GM23338 (cell line): ENCODE results near the gene PUDP. TPM values are rescaled to one million over a fixed set of nuclear protein-coding genes. Genes with fewer than 3 reads are reported as not detected.
A peak's percentile ranks its signal among the peaks of the same experiment; 100 is the strongest.

ENCODE experiments used
- ATAC-seq: fragments of 200-7000 bp; cut with Tn5 transposase; 3 replicates; pipeline ENCODE4 v1.9.1; 2020
- DNase-seq: peaks from one replicate; pipeline ENCODE4 v3.0.0-alpha.2; 2015; ENCODE audit warnings: low spot score
- H2AFZ ChIP-seq: fragments of 200-600 bp; sonication (generic); 2 replicates; pipeline ENCODE4 v1.8.0; 2016; ENCODE audit warnings: antibody characterized with exemption, mild to moderate bottlenecking, moderate library complexity
- H3F3A ChIP-seq: fragments of 200-600 bp; sonication (generic); replicated peaks from 2 replicates; pipeline ENCODE4 v1.8.0; 2017; ENCODE audit warnings: antibody characterized with exemption, mixed run types, low read depth
- H3K27ac ChIP-seq: fragments of 200-600 bp; sonication (generic); 2 replicates; pipeline ENCODE4 v1.6.1; 2016; ENCODE audit warnings: low read depth
- H3K27me3 ChIP-seq: fragments of 200-600 bp; sonication (generic); 2 replicates; pipeline ENCODE4 v1.8.0; 2016; ENCODE audit warnings: mild to moderate bottlenecking, mixed run types, moderate library complexity; ENCODE audit not compliant: insufficient read depth
- H3K36me3 ChIP-seq: fragments of 200-600 bp; sonication (generic); 2 replicates; pipeline ENCODE4 v1.8.0; 2016; ENCODE audit warnings: mild to moderate bottlenecking; ENCODE audit not compliant: insufficient read depth
- H3K4me1 ChIP-seq: fragments of 200-600 bp; sonication (generic); 2 replicates; pipeline ENCODE4 v1.8.0; 2016; ENCODE audit warnings: mild to moderate bottlenecking, moderate library complexity; ENCODE audit not compliant: insufficient read depth
- H3K4me2 ChIP-seq: fragments of 200-600 bp; sonication (generic); 2 replicates; pipeline ENCODE4 v1.7.1; 2017; ENCODE audit warnings: mixed run types
- H3K4me3 ChIP-seq: fragments of 200-600 bp; sonication (generic); 2 replicates; pipeline ENCODE4 v1.6.1; 2016; ENCODE audit warnings: mixed run types
- H3K79me2 ChIP-seq: fragments of 200-600 bp; sonication (generic); replicated peaks from 2 replicates; pipeline ENCODE4 v1.8.0; 2017; ENCODE audit warnings: mild to moderate bottlenecking; ENCODE audit not compliant: insufficient read depth
- H3K9me2 ChIP-seq: fragments of 200-600 bp; sonication (generic); 2 replicates; pipeline ENCODE4 v1.8.0; 2017; ENCODE audit not compliant: insufficient read depth
- H4K20me1 ChIP-seq: fragments of 200-600 bp; sonication (generic); replicated peaks from 2 replicates; pipeline ENCODE4 v1.8.0; 2017; ENCODE audit warnings: mild to moderate bottlenecking; ENCODE audit not compliant: insufficient read depth
- H3K27ac Mint-ChIP-seq: 2 replicates; pipeline ENCODE4 v1.8.0; 2020; ENCODE audit warnings: inconsistent platforms, mild to moderate bottlenecking, moderate library complexity, mixed read lengths
- H3K27me3 Mint-ChIP-seq: 3 replicates; pipeline ENCODE4 v1.8.0; 2022; ENCODE audit warnings: low read depth, mild to moderate bottlenecking, moderate library complexity, mixed read lengths, inconsistent platforms; ENCODE audit not compliant: insufficient read depth, poor library complexity
- H3K36me3 Mint-ChIP-seq: 3 replicates; pipeline ENCODE4 v1.8.0; 2021; ENCODE audit warnings: low read depth, mild to moderate bottlenecking, inconsistent platforms, moderate library complexity, mixed read lengths
- H3K4me1 Mint-ChIP-seq: 3 replicates; pipeline ENCODE4 v1.8.0; 2020; ENCODE audit warnings: mild to moderate bottlenecking, inconsistent platforms, mixed read lengths
- H3K4me3 Mint-ChIP-seq: 3 replicates; pipeline ENCODE4 v1.8.0; 2021; ENCODE audit warnings: moderate library complexity, mild to moderate bottlenecking, inconsistent platforms, mixed read lengths
- H3K9me3 Mint-ChIP-seq: 3 replicates; pipeline ENCODE4 v1.8.0; 2020; ENCODE audit warnings: moderate library complexity, mild to moderate bottlenecking, inconsistent platforms, mixed read lengths
- CTCF ChIP-seq, 2 experiments: fragments of 200-600 bp in 1 of 2; sonication (generic) in 1 of 2; conservative IDR thresholded peaks; 2 replicates each; pipeline versions ENCODE4 v1.5.1 to v1.6.1; 2016 to 2017; ENCODE audit warnings: antibody characterized with exemption in 2 of 2, low read depth in 2 of 2, mild to moderate bottlenecking in 2 of 2, moderate library complexity in 1 of 2
- ETS1 ChIP-seq: IDR thresholded peaks from 2 replicates; pipeline ENCODE4 v1.6.1; 2016; ENCODE audit warnings: antibody characterized with exemption
- EZH2phosphoT487 ChIP-seq: fragments of 200-600 bp; sonication (generic); IDR thresholded peaks from one replicate; pipeline ENCODE4 v1.8.1; 2018; ENCODE audit warnings: antibody characterized with exemption; ENCODE audit not compliant: unreplicated experiment
- POLR2AphosphoS5 ChIP-seq: IDR thresholded peaks from 2 replicates; pipeline ENCODE4 v1.6.1; 2016; ENCODE audit warnings: antibody characterized with exemption, low read depth
- STAT1 ChIP-seq: IDR thresholded peaks from one replicate; pipeline ENCODE4 v1.6.1; 2016; ENCODE audit warnings: antibody characterized with exemption; ENCODE audit not compliant: unreplicated experiment
- long read RNA-seq: library from polyadenylated mRNA; unstranded; transcript quantifications from one replicate; pipeline ENCODE4 v2.0.0, GENCODE V29; 2020; ENCODE audit not compliant: unreplicated experiment
- polyA plus RNA-seq: library from polyadenylated mRNA; unstranded; fragments of >200 nt; fragmentation: Nextera tagmentation; extraction: Ambion mirVana; gene quantifications from 2 replicates; pipeline ENCODE4 v1.2.1, GENCODE V29; 2016
- total RNA-seq: library from RNA; depleted of rRNA; stranded (reverse); fragments of >200 nt; shearing (Covaris generic); gene quantifications from 2 replicates; pipeline ENCODE4 v1.2.3, GENCODE V29; 2014; rRNA removed

The PUDP gene
- total RNA-seq (21.9 and 22.4 TPM in 2 replicates), polyA plus RNA-seq (16.1 and 17.2 TPM in 2 replicates)
- long read RNA-seq, transcript PUDP-201 (4 exons, 2,140 nt): major isoform, 19 of 29 reads
- long read RNA-seq, partial matches to known transcripts: 8 of 29 reads
- long read RNA-seq, other reads (novel, unspliced or antisense): 1 of 29 reads

GRCh38 chrX:7147978-7148854 is at the start of gene PUDP:
Gene PUDP, minus strand, starts transcription at chrX:7148153. Its CDS starts 40 bp downstream, at chrX:7148113.
- H4K20me1 ChIP-seq: no peaks in the 10 kb centered on the region
- H3K4me1 ChIP-seq: no peaks in the 10 kb centered on the region
- H2AFZ ChIP-seq: peak within 1 kb of the TSS; percentile 96; the same call in 1 of the 2 replicates
- Mint-ChIP-seq H3K27ac (no peak within 1 kb of the TSS), H3K4me3 (peak within 1 kb of the TSS; percentile 79), H3K4me1 (peaks cover 5% of the 10 kb centered on the region), H3K36me3 (no peaks in the 10 kb centered on the region; the same call in 2 of the 3 replicates), H3K9me3 (no peaks in the 10 kb centered on the region), H3K27me3 (peaks cover 6% of the 10 kb centered on the region)
- peak within 1 kb of the TSS; percentile 84 for H3K4me2 ChIP-seq
- no peak for TF ChIP-seq STAT1
- no peak for TF ChIP-seq CTCF (conservative IDR thresholded peaks at IDR 0.05; ENCODE audit: low read depth in 2 of 2)
- TF ChIP-seq POLR2AphosphoS5: peak; percentile 56
- H3K79me2 ChIP-seq: peaks cover 21% of the 10 kb centered on the region
- H3K27ac ChIP-seq: 0 out of 2 replicates have a peak within 1 kb of the TSS, but pooled peaks have one; percentile 72
- H3K36me3 ChIP-seq: no peaks in the 10 kb centered on the region
- peak; percentile 81 for DNase-seq
- ATAC-seq: peak; percentile 94
- no peaks in the 10 kb centered on the region for H3K27me3 ChIP-seq
- H3F3A ChIP-seq: no peaks in the 10 kb centered on the region
- no peaks in the 10 kb centered on the region for H3K9me2 ChIP-seq
- H3K4me3 ChIP-seq: peak within 1 kb of the TSS; percentile 84

- Histone ChIP-seq H3K4me2 (no peak overlapping the region), H3K4me1 (no peaks in the 10 kb centered on the region), H3K9me2 (no peaks in the 10 kb centered on the region), H2AFZ (no peak overlapping the region), H3K79me2 (no peaks in the 10 kb centered on the region), H3K4me3 (no peak overlapping the region), H3K27me3 (no peaks in the 10 kb centered on the region), H3K27ac (no peak overlapping the region), H4K20me1 (no peaks in the 10 kb centered on the region), H3F3A (no peaks in the 10 kb centered on the region), H3K36me3 (no peaks in the 10 kb centered on the region)
- Mint-ChIP-seq H3K9me3 (peaks cover 3% of the 10 kb centered on the region), H3K27me3 (peaks cover 4% of the 10 kb centered on the region), H3K27ac (no peak overlapping the region), H3K36me3 (peaks cover 3% of the 10 kb centered on the region; the same call in 2 of the 3 replicates), H3K4me1 (peaks cover 14% of the 10 kb centered on the region), H3K4me3 (no peak overlapping the region)
- TF ChIP-seq POLR2AphosphoS5 (no peak), EZH2phosphoT487 (no peak), ETS1 (no peak)
- ATAC-seq: no peak
- no peak for DNase-seq
Observed at GRCh38 chrX:7194606-7195005, 46.7 kb upstream of the PUDP start.
